GM18868 (cell line): ENCODE measurements around the gene GATB.
A peak's percentile ranks its signal among the peaks of the same experiment; 100 is the strongest.
"Not testable (repeated sequence)": the region's sequence is repeated elsewhere in the genome, so short reads cannot be mapped to it uniquely, and the experiment has no call there.

Experiments used
- ATAC-seq: cut with Tn5 transposase; IDR thresholded peaks from one replicate; pipeline ENCODE4 v1.9.1; 2021; ENCODE audit warnings: mild to moderate bottlenecking, moderate library complexity; ENCODE audit not compliant: unreplicated experiment

Gene GATB

DNA sequence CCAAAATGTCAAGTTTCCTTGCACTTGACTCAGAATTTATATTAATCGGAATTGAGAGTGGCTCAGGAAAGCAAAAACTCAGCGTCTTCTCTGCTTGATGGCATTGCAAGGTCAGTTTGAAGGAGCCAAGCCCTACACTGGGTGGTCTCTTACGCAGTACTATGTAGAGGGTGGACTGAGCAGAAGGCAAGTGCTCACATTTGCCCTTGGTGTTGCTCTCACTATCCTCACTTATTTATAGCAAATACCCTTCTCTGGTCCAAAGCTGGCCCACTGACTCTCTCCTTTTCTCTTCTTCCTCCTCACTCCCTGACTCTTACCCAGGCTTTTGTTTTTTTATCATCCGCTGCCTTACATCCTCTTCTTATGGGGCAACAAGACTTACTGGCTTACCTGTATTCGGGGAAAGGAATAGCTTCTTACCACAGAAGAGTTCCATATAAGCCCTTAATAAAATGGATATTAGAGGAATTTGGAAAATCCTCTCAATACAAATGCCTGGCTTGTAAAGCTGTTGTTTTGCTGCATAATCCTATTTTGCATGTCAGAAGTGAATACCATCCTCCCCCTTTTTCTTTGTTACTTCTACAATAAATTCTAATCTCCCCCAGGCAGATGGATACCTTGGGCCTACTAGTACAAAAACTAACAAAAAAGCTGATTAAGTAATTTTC, 24.8 kb upstream of the GATB start:
- no peak for ATAC-seq

DNA sequence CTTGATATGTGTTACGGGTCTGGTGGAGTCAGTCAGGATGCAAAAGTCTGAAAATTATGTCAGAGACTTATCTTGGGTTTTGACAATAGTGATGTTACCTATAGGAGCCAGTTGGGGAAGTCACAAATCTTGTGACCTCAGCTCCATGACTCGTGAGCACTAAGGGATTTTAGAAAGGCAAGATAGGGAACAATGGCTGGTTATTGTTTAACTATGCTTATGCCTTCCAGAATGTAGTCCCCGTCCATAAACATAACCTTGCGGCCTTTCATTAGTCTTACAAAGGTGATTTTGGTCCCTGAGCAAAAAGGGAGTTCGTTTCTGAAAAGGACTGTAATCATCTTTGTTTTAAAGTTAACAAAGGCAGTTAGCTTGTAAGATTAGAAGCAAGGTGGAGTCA, 23.9 kb upstream of the GATB start:
- ATAC-seq = no peak

DNA sequence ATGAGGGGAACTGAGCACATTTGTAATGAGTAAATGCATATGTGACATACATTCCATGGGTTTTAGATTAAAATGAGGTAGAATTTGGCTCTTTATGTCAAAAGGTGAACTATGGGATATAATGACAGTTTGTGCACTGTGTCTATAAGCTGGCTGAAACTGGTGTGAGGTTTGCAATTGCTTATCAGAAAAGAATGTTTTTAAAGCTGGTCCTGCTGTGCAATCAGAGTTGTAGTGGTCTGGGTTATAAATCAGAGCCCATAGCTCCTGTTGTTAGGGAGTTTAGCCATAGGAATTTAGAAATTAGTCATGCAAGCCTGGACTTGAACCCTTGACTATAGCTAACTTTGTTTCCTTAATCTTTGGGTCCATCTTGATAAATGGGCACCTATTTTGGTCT, 23.1 kb upstream of the GATB start:
- no peak for ATAC-seq

DNA sequence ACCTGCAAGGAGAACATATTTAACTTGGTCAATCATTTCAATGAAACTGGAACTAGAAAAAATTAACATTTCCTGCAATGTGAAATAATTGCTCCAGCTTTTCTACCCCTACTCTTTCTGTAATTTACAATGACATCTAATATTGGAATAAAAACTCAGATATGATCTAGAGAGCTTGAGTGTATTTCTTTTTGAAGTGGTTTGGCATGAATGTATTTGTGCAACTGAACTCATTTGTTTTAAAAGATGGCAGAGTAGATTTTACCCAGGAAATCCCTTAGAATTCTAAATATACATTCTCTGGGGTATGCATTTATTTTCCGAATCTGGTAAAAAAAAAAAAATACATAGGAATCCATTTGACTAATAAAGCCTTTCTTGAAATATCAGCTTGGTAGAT, 21.5 kb upstream of the GATB start:
- no peak for ATAC-seq

GRCh38 chr4:151781026-151781425, 20.2 kb upstream of the GATB start:
- ATAC-seq = no peak

GRCh38 chr4:151777471-151777870, 16.7 kb upstream of the GATB start:
- ATAC-seq = no peak

DNA sequence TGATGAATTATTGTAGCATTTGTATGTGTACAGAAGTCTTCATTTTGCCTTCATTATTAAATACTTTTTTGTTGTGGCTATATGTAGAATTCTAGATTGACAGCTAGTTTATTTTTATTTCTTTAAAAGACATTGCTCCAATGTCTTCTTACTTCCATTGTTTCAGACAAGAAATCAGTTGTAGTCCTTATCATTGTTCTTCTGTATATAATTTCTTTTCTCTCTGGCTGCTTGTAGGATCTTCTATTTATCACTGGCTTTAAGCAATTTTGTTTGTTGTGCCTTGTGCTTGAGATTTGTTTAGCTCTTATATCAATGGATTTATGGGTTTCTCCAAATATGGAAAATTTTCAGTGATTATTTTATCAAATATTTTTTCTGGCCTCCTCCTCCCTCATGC, 13.5 kb upstream of the GATB start:
- ATAC-seq = no peak

DNA sequence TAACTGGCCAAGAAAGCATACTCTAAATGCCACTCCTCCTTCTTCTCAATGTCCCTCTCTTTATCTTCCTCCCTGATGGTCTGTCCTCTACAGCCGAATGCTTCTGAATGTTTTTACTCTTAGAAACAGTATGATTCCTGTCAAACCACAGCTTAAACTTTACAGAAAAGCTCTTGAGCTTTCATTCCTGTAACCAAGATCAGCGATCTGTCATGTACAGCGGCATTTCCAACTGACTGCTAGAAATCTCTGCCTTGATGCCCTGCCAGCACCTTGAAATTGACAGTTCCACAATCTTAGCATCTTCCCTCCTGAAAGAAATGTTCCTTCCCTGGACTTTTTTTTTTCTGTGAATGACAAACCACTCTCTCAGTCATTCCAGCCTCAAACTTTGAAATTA, 11.5 kb upstream of the GATB start:
- ATAC-seq = no peak

DNA sequence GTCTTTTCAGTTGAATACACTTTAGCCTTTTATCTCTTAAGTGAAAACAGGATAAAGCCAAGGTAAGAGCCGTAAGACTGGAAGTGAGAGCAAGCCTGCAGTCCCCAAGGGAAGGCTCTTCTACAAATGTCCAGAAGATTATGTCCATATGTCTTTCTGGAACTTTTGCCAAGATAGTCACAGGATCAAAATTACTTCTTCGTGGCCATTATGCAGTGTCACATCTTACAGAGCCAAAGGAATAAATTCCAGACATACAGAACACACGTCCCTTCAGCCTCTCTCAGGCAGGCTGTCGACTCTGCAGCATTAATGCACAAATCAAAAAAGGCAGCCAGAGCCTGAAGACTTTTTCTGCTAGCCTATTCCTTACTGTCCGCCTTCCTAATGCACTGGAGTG, 10.9 kb upstream of the GATB start:
- no peak for ATAC-seq

DNA sequence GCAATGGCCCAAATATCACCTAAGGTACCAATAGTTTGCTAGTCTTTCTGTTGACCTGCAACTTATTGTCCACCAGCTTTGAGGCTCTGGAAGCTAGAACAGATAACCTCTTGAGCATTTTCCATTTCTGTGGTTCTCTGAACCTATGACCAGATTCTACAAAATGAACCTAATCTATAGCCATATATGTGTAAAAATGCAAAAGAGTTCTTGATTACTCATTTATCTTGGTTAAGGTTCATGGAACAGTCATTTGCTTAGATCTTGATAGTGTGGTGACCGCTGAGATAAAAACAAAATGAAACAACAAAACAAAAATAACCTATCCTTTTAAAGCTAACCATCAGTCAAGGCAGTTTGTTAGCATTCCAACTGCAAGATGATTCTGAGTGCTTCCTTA, 9.3 kb upstream of the GATB start:
- ATAC-seq = no peak

DNA sequence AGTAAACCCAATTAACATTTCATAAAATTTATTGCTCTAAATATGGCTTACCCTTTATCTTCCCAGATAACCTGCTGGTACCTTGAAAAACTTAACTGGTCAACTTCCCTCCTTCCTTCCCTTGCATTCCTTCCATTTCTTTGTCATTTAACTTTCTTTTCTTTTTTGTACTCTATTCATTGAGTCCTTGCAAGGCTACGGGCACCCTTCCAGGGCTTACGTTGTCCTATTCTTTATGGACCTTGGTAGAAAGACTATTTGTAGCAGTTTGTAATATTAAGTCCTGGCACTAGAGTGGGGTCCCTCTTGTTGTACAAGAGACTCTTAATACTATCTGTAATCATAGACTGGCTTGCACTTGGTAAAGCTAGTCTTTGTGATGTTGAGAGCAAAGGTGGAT, 8.0 kb upstream of the GATB start:
- ATAC-seq = no peak

DNA sequence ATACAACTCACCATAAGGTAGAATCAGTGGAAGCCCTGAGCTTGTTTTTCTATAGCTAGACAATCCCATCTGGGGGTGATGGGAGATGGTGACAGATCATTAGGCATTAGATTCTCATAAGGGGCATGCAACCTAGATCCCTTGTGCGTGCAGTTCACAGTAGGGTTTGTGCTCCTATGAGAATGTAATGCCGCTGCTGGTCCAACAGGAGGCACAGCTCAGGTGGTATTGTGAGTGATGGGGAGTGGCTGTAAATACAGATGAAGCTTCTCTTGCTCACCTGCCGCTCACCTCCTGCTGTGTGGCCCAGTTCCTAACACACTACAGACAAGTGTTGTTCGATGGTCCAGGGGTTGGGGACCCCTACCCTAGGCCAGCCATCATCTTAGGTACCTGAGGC, 5.9 kb upstream of the GATB start:
- no peak for ATAC-seq

DNA sequence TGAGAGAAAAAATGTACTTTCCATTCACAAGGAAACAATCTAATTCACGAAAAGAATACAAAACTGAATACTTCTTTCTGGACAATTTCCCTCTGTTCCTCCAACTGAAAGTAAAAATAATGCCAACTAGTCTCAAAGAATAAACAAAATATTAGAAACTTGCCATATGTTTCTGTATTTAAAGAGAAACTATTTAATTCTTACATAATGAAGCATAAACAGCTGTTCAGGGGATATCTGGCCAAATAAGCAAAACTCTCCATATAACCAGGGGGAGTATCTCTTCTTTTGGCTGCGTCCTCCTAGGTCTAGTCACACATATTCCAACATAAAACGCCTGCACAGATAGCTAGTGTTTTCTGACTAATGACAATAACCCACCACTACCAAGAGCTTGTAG, 805 bp downstream of the GATB start:
- no peak for ATAC-seq

- no peak for ATAC-seq
These were observed 7.8 kb downstream of the GATB start for GRCh38 chr4:151753056-151753455.

DNA sequence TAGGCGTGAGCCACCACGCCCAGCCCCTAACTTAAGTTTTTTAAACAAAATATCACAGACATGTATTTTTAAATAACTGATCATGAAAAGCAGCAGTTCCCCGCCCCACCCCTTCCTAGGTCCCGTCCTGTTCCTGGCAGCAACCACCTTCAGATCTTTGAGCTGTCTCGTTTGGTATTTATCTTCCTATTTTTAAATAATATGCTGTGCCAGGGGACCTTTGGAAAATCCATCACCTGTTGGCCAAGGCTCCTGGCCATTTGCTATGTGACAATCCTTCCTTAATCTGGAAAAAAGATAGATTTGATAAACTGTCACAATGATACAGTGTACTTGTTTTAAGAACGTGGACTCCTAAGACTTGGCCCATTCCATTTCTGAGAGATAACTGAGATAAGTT, 10.7 kb downstream of the GATB start:
- ATAC-seq = no peak

DNA sequence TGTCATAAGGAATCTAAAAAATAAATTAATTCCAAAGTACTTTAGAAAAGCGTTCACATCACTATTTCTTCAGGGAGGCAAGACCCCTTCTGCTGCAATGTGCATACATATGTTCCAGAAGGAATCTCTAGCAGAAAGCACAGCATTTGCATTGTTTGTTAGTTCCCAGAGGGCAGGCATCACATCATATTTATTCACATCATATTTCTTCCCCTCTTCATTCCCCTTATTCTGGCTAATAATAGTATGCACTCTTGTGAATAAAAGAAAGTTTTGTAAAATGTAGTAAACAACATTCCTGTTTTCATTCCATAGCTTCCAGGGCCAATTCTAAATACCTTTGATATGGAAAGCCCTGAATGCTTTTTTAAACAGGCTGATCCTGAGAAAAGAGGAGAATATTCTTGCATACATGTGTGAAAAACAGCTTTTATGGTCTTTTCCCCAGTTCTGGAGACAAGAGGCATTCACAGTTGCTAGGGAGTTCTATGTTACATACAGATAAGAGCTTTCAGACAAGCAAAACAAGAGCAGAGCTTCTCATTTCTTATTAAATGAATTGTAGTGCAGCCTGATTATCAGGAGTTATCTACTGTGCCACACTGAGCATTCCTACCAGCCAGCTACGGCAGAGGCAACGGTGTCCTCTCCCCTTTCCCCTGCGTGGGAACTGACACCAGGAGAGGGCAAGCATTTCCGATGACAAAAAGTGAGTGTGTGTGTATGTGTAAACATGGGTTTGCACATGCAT, 15.2 kb downstream of the GATB start:
- no peak for ATAC-seq

DNA sequence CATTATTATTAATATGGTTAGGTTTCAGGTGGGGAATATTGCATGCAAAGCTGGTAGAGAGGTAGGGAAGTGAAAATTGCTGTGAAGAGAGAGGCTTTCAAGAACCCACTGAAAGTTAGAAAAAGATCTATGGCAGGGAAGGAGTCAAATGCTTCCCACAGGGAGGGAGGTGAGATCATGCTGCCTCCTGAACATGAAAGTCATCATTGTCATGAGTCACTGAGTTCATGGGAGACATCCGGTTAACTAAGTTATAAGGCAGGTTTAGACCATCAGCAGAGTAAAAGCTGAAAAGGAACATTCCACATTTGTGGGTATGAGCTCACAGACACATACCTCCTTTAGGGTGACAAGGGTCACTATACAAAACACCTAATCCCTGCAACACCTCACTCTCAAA, 16.2 kb downstream of the GATB start:
- ATAC-seq = peak; percentile 59

- ATAC-seq = no peak
These were observed 16.9 kb downstream of the GATB start for GRCh38 chr4:151743894-151744293.

- ATAC-seq = peak; percentile 62
These were observed 17.5 kb downstream of the GATB start for GRCh38 chr4:151743128-151743854.

DNA sequence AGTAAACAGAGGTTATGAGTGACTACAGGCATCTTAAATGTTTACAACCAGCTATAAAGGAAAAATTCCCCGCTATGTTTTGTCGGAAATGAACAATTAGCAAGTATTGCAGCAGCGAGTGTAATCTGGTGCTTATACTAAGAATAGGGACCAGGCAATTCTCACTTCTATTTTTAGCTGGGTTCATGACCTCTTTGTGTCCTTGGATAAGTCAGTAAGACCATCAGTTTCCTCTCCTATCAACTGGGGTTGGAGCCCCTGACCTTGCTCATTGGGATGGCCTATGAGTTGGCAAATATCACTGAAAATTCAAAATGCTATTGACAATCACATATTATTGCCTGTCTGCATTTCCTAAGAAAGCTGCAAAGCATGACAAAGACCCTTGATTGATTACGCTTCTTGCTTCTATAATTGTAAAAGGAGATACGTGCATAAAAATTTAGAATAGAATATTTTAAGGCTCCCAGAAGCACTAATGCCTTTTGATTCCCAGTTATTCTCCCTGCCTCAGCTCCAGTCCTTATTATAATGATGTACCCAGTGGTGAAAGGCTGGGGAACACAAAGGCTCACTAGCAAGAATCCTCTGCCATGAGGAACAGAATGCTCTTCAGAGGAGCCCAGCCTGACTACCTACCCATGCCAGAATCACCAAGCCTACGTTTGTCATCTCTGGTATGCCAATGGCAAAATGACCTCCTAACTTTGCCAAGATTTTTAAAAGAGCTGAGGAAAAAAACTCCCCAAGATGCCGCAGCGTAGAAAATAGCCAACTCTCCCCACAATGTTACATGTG, 21.9 kb downstream of the GATB start:
- ATAC-seq = no peak

GRCh38 chr4:151736852-151737251, 24.0 kb downstream of the GATB start:
- ATAC-seq = not testable (repeated sequence)
